Left ventricle myocardium superior (tissue), 1 donor: ENCODE measurements around the gene TBX18. TPM values are rescaled to one million over a fixed set of nuclear protein-coding genes. Genes with fewer than 3 reads are reported as not detected.

Source experiments
- ATAC-seq: fragments of 200-7000 bp; cut with Tn5 transposase; one replicate; pipeline ENCODE4 v1.9.1; 2020; ENCODE audit warnings: mild to moderate bottlenecking, moderate library complexity
- DNase-seq: peaks from one replicate; pipeline ENCODE4 v3.0.0-alpha.2; 2020
- intact Hi-C: fragments of 100-400 bp; cut with micrococcal nuclease; formaldehyde crosslinking; loops from one replicate; pipeline ENCODE4 v1.11.0; 2022
- long read RNA-seq: library from polyadenylated mRNA; unstranded; transcript quantifications from one replicate; pipeline ENCODE4 v2.0.0, GENCODE V29; 2021
- total RNA-seq: library from RNA; stranded (reverse); fragmentation: NEBNext Ultra II Directional; extraction: Animal tissue kit (Norgen Biotek cat#: 25700); gene quantifications from one replicate; pipeline ENCODE4 v1.2.1, GENCODE V29; 2021
- donor health status: DM: no; HTN: yes; CAD: no; lungs with severe emphysema.

TBX18 gene
- total RNA-seq, result 7.1 TPM
- long read RNA-seq, partial matches to known transcripts, result 0 of 1 reads
- long read RNA-seq, other reads (novel, unspliced or antisense), result 1 of 1 reads

GRCh38 chr6:84764332-84765049 is at the start of gene TBX18:
TSS of gene TBX18 (minus strand) at chr6:84764598. CDS start at chr6:84764181, 417 bp downstream.
- intact Hi-C loops, result no loop called here
- DNase-seq (peak; percentile 95), ATAC-seq (peak; percentile 92)

DNA sequence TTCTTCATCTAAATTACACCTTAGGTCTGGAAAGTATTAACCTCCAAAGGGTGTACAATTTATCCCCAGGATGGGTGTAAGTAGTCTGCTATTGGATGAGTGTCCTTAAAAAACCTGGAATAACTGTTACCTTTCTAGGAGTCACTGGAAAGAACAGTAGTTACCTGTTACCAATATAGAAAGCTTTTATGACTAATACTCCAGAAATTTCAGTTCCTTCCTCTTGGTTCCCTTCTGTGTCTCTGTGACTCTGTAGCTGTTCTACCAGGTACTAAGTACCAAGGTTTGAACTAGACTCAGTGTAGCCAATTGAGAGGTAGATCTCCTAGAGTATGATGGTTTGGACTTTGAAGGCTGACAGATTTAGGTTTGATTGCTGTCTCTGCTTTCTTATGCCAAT is 47.0 kb upstream of the TBX18 start:
- intact Hi-C loops, result no loop called here
- DNase-seq (no peak), ATAC-seq (no peak)

DNA sequence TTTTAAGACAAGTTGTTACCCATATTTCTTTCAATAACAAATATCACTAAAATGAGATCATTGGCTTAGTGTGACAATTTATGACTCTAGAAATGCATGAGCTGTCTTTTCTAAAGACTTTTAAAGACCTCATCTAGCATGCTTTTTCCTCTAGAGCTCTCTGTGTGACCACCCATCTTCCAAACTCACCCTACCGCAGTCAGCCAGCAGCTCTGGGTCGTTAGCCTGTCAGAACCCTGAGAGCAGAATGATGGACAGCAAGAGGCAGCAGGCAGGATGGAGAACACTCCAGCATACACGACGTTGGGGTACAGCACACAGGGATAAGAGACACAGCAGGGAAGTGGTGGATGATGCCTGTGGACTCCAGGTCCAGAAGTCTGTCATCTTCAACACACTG is 45.1 kb upstream of the TBX18 start:
- DNase-seq (no peak), ATAC-seq (no peak)
- intact Hi-C loops, result no loop called here

DNA sequence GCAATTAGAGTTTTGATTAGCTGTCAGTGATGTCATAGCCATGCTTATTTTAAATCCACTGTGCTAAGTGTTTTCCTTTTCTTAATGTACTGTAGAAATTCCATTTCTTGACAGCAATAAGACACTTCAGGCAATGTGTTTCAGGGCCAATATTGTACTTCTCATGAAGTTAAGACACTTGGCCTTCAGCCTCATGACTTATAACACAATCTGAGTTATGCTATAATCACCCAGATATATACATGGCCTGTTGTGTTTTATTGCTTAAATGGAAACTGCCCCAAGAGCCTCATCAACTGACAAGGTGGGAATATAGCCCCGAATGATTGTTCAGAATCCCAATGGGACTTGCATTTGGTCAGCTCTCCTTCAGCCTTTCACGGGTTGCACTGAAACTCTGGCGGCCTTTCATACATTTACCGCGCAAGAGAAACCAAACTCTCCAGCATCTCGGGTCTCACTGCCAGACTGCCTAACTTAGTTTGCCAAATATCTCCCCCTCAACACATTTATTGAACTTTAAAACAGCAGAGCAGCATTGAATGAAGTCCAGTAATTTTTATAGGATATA is 44.2 kb upstream of the TBX18 start:
- no peak for ATAC-seq
- DNase-seq, result no peak
- intact Hi-C loops, result no loop called here

GRCh38 chr6:84805145-84805544 is 40.7 kb upstream of the TBX18 start:
- ATAC-seq (no peak), DNase-seq (no peak)
- intact Hi-C loops, result no loop called here

DNA sequence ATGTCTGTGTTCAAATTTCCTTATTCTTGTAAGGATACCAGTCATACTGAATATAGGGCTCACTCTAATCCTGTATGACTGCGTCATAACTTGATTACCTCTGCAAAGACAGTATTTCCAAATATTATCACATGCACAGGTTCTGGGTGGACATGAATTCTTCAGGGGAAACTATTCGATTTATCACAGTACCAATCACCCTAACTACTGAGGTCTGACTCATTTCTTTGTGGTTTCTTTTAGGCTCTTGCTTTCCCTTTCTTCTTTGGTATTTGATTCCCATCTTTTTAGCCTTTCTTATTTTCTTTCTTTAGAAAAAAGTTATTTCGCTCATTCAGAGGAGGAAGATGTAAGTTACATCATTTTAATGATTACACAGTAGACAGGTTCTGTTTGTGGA is 40.3 kb upstream of the TBX18 start:
- no peak for DNase-seq
- intact Hi-C loops, result no loop called here
- ATAC-seq, result no peak

DNA sequence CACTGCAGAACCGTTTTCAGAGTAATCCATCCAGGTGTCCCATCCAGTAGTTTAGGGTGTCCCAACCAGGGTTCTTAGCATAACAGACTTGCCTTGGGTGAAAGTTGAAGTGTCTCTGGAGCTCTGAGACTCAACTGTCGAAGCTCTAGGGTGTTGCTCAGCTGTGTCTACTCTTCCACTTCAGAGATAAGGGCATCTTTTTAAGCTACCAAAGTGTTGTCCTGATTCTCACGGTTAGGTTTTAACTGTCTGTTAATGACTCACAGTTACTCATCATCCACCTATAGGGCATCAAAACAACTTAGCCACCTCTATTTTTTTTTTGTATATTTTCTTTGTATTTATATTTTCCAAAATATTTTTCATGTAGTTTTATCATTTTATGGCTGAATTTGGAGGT is 36.9 kb upstream of the TBX18 start:
- intact Hi-C loops, result no loop called here
- DNase-seq, result no peak
- no peak for ATAC-seq

- no peak for ATAC-seq
- no peak for DNase-seq
- intact Hi-C loops, result no loop called here
Observed at GRCh38 chr6:84798257-84798656, 33.9 kb upstream of the TBX18 start.

GRCh38 chr6:84796343-84796742 is 31.9 kb upstream of the TBX18 start:
- DNase-seq (no peak), ATAC-seq (no peak)
- intact Hi-C loops, result no loop called here

DNA sequence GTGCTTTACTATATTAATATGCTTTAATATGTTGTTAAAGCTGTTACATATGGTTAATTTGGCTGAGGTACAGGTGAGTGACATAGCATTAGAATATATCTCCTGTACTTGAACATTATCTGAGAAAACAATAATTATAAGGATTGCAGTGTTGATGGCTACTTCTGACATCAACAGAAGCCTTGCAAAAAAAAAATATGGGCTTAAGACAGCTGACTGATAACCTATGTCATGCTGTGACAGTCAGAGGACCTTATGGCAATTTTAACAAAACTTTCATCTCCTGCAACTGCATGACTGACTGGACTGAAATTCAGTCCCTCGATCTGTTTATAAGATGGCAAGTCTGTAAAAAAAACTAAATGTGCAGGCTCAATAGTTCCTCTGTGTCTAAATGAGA is 27.5 kb upstream of the TBX18 start:
- DNase-seq (no peak), ATAC-seq (no peak)

GRCh38 chr6:84791233-84791632 is 26.8 kb upstream of the TBX18 start:
- ATAC-seq (no peak), DNase-seq (no peak)
- intact Hi-C loops, result no loop called here

More for the DNA sequence above, 27.5 kb upstream of the TBX18 start:
- intact Hi-C loops, result no loop called here

DNA sequence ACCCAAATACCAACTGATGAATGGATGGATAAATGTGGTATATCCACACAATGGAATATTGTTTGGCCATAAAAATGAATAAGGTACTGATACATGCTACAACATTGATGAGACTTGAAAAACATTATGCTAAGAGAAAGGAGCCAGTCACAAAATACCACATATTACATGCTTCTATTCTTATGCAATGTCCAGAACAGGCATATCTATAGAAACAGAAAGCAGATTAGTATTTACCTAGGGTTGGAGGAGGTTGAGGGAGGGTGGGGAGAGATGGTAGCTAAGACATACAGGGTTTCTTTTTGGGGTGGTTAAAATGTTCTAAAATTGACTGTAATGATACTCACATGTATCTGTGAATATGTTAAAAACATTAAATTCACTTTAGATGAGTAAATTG is 24.8 kb upstream of the TBX18 start:
- ATAC-seq (no peak), DNase-seq (no peak)
- intact Hi-C loops, result no loop called here

- no peak for DNase-seq
- intact Hi-C loops, result no loop called here
Observed at GRCh38 chr6:84788689-84789088, 24.3 kb upstream of the TBX18 start.

DNA sequence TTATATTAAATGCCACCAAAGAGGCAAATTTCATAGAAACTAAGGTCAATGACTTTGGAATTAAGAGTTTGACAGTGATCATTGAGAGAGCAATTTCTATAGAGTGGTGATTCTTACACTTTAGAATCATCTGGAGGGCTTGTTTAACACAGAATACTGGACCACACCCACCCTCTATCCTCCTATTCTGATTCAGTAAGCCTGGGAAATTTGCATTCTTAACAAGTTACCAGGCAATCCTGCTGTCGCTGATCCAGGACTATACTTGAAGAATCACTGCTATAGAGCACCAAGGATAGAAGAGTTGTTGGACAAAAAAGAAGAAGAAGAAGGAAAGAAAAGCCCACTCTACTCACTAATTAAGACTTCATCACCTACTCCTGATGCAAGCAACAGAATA is 21.3 kb upstream of the TBX18 start:
- ATAC-seq (no peak), DNase-seq (no peak)
- intact Hi-C loops, result no loop called here

More at GRCh38 chr6:84788689-84789088, 24.3 kb upstream of the TBX18 start:
- no peak for ATAC-seq

DNA sequence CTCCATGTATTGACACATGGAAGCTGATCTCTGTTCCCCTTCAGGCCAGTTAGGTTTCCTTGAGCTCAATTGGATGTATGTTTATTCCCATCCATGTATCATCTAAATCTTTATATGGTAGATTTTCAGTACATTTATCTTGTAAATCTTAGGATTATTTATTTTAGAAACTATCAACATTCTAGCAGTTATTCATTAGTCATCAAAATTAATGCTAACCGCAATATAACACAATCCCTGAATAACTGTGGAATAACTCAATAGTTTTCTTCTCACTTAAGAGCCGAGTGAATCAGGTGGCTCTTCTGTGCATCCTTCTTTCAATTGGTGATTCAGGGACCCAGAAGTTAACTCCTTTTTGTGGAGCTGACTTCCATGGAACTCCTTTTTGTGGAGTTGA is 15.5 kb upstream of the TBX18 start:
- DNase-seq, result no peak
- intact Hi-C loops, result no loop called here
- no peak for ATAC-seq

DNA sequence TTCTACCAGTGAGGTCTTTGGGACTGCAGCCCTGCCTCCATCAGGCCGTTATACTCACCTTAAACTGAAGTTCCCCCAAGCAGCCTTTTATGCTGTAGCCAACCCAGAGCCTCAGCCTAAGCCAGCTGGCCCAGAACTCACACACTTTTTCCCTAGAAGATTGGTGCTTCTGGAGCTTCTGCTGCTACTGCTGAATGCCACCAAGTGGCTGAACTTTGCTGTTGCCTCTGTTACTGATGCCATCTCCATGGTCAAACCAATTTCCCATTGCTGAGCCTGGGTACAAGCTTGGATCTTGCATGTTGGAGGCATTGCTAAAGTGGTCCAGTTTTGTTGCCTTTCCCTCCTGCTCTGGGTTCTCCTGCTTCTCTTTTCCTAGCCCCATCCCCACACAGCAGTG is 15.0 kb upstream of the TBX18 start:
- intact Hi-C loops, result no loop called here
- no peak for ATAC-seq

DNA sequence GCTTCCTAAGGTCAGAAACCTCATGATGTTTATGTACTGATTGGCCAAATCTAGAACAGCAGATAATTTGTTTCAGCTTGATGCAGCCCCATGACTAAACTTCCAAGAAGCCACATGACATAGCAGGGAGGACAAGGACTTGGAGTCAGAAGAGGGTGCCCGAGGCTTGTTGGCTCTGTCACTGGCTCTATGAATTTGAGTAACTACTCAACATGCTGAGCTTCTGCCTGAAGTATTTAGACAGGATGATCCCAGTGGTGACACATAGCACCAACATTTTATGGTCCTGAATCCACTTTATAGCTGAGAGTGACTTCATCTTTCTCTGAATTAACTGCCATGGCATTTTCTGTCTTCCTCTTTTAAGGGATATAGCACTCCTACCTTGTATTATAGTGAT is 13.5 kb upstream of the TBX18 start:
- intact Hi-C loops, result no loop called here
- no peak for DNase-seq
- ATAC-seq, result no peak

More for the DNA sequence above, 15.0 kb upstream of the TBX18 start:
- DNase-seq, result no peak

- ATAC-seq, result no peak
- DNase-seq, result no peak
- intact Hi-C loops, result no loop called here
Observed at GRCh38 chr6:84776392-84776791, 12.0 kb upstream of the TBX18 start.

DNA sequence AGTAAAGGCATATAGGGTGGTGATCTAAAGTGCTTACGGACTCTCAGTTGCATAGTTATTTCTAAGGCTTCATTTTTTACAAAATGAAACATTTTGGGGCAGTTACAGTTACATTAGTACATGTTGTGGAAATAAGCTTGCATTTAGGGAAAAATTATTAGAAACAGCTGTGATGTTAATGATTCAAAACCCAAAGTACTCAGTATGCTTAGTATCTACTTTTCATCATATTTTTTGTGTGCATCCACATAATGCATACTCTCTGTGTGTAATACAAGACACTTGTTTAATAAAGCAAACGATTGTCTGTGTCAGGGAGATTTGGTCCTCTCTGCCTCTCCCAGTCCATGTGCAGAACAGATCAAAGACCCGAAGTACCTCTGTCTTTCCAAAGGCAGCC is 11.4 kb upstream of the TBX18 start:
- ATAC-seq (no peak), DNase-seq (no peak)
- intact Hi-C loops, result no loop called here

DNA sequence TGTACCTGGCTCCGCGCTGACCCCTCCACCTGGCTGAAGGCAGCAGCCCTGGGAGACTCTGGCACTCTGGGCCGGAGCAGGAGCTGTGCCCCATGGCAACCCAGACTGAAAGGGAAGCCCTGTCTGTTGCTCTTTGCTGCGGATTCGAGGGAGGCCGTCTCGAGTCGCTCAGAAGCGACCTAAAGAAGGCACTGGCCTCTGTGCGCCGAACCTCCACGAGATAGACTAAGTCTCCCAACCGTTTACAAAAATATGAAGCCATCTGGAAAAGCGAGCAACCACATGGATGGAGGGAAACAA is 10.5 kb upstream of the TBX18 start:
- intact Hi-C loops, result no loop called here
- DNase-seq (no peak), ATAC-seq (no peak)
